Testis (tissue), 3 donors: ENCODE data around the gene SLC25A6. TPM values are rescaled to one million over a fixed set of nuclear protein-coding genes. Genes with fewer than 3 reads are reported as not detected.

Experiments
- DNase-seq: peaks from one replicate; pipeline ENCODE4 v3.0.0-alpha.2; 2019
- H3K27ac ChIP-seq, 2 donors: fragments of 200-600 bp; sonication (generic); one replicate each; pipeline ENCODE4 v1.5.1; 2019
- H3K27me3 ChIP-seq: fragments of 200-600 bp; sonication (generic); one replicate; pipeline ENCODE4 v1.5.1; 2019
- H3K36me3 ChIP-seq: fragments of 200-600 bp; sonication (generic); one replicate; pipeline ENCODE4 v1.5.1; 2017; ENCODE audit warnings: low read depth; ENCODE audit errors: missing control alignments
- H3K4me1 ChIP-seq: fragments of 200-600 bp; sonication (generic); one replicate; pipeline ENCODE4 v1.5.1; 2019
- H3K4me3 ChIP-seq, 2 donors: fragments of 200-600 bp; sonication (generic); one replicate each; pipeline ENCODE4 v1.5.1; 2017 to 2019
- H3K9me3 ChIP-seq: fragments of 200-600 bp; sonication (generic); one replicate; pipeline ENCODE4 v1.5.1; 2017
- CTCF ChIP-seq, 3 experiments: fragments of 450-650 bp in 2 of 3; fragments of 200-600 bp in 1 of 3; sonication (generic) in 1 of 3; IDR thresholded peaks; one replicate each; pipeline ENCODE4 v1.5.1; 2016 to 2019; ENCODE audit warnings: antibody characterized with exemption in 3 of 3, mild to moderate bottlenecking in 2 of 3, moderate library complexity in 1 of 3
- POLR2A ChIP-seq: fragments of 450-650 bp; IDR thresholded peaks from one replicate; pipeline ENCODE4 v1.6.1; 2017; ENCODE audit warnings: antibody characterized with exemption, mild to moderate bottlenecking, moderate library complexity
- WGBS, 2 donors: methylation state at CpG; one replicate each; pipeline ENCODE4 v1.1.5; 2018; 5-methylcytosine and 5-hydroxymethylcytosine counted together
- intact Hi-C: fragments of 100-400 bp; cut with DNase I; formaldehyde crosslinking; loops from one replicate; pipeline ENCODE4 v1.15.1; 2023; ENCODE audit warnings: low total_unique reads
- polyA plus RNA-seq: library from polyadenylated mRNA; stranded (reverse); fragments of 350-450 nt; fragmentation: Illumina TruSeq; extraction: RNeasy Lipid Tissue Mini Kit (QIAGEN cat#74804); gene quantifications from one replicate; pipeline ENCODE4 v1.2.3, GENCODE V29; 2014; ENCODE audit warnings: low read depth, low replicate concordance; ENCODE audit not compliant: insufficient read depth
- total RNA-seq, 2 donors: library from RNA; depleted of rRNA; stranded (reverse); fragments of >200 nt; gene quantifications; one replicate each; pipeline ENCODE4 v1.2.3, GENCODE V29; 2016

Gene SLC25A6
- total and polyA plus RNA-seq, 3 donors from 2014 or later = 157 to 293 (median 171) TPM

DNA sequence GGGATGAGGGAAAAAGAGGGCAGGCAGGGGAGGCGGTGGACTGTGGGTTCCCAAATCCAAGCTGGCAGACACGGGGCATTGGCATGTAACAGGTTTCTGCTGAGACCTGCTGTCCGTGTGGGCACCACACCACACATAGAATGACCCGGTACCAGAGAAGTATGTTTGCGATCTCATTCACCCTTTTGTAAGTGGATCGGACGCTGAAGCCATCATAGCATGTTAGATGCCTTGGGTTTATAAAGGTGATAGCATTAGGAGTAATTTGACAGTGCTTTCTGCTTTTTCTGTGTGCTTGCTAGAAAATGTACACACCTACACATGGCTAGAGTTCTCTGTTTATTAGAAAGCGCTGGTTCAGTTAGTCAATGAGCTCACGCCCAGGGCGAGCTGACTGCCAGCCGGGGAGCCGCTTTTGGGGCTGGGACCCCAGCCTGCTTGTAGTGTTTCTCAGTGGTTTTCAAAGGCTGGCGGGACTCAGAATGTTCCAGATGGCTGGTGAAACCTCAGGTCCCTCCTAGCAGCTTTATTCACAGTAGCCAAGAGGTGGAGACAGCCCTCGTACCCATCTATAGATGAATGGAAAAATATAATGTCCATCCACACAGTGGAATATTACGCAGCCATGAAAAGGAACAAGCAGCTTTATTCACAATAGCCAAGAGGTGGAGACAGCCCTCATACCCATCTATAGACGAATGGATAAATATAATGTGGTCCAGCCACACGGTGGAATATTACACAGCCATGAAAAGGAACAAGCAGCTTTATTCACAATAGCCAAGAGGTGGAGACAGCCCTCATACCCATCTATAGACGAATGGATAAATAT, 54.7 kb downstream of the SLC25A6 start:
- H3K27ac ChIP-seq = peak overlapping the region; percentile 56 to 78
- TF ChIP-seq CTCF (IDR thresholded peaks at IDR 0.05) = no peak
- TF ChIP-seq POLR2A = no peak
- WGBS, 2 donors = 57 to 62% methylated on average over 18 of the region's 18 CpGs
- H3K27me3 ChIP-seq = no peaks in the 10 kb centered on the region
- no peaks in the 10 kb centered on the region for H3K9me3 ChIP-seq
- peak overlapping the region; percentile 40 to 47 for H3K4me3 ChIP-seq
- peaks cover 5% of the 10 kb centered on the region for H3K4me1 ChIP-seq
- intact Hi-C loops = no loop called here
- no peak for DNase-seq
- no peaks in the 10 kb centered on the region for H3K36me3 ChIP-seq

DNA sequence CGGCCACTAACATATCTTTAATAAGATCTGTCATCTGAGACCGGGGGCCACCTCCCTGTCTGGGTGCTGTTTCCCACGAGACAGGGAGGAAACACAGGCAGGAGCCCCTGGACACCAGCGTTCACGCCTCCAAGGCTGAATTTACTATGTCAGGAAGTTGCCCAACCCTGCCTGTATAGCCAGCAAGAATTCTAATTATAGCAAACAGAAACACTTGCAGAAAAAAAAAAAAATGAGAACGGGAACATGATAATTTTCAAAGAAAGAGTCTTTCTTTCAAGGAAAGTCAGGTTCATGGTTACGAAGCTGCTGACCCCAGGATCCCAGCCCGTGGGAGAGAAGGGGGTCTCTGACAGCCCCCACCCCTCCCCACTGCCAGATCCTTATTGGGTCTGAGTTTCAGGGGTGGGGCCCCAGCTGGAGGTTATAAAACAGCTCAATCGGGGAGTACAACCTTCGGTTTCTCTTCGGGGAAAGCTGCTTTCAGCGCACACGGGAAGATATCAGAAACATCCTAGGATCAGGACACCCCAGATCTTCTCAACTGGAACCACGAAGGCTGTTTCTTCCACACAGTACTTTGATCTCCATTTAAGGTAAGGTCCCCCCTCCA, 55.5 kb downstream of the SLC25A6 start, which contains the start of gene IL3RA:
Gene IL3RA (plus strand): TSS at position 455 of the 613 bp plus-strand sequence. CDS start 4,981 bp downstream, outside the sequence.
- Histone ChIP-seq H3K27ac (peak within 1 kb of the TSS; percentile 56 to 78), H3K4me3 (peak within 1 kb of the TSS; percentile 40 to 47), H3K9me3 (no peaks in the 10 kb centered on the region), H3K27me3 (no peaks in the 10 kb centered on the region), H3K36me3 (no peaks in the 10 kb centered on the region), H3K4me1 (peaks cover 5% of the 10 kb centered on the region)
- DNase-seq = peak; percentile 65
- TF ChIP-seq CTCF (IDR thresholded peaks at IDR 0.05) = no peak
- no peak for TF ChIP-seq POLR2A
- WGBS, 2 donors = 20 to 21% methylated on average over 13 to 14 of the region's 14 CpGs
- intact Hi-C loops = no loop called here

Other genes starting within 250 kb of the SLC25A6 start
- gene CRLF2, start 179.5 kb downstream of the SLC25A6 start, total RNA-seq = under 1 TPM; 0.37 to 0.47 TPM
- not detected for gene CRLF2, start 179.5 kb downstream of the SLC25A6 start, polyA plus RNA-seq
- 1 to 10 TPM; 2.2 to 3.9 TPM for gene CSF2RA, start 123.3 kb downstream of the SLC25A6 start, total RNA-seq
- 3.1 TPM for gene CSF2RA, start 123.3 kb downstream of the SLC25A6 start, polyA plus RNA-seq
- 1 to 10 TPM; 4.6 to 5.5 TPM for gene IL3RA, start 55.3 kb downstream of the SLC25A6 start, total RNA-seq
- gene IL3RA, start 55.3 kb downstream of the SLC25A6 start, polyA plus RNA-seq = 3.4 TPM
- gene ASMTL, start 60.8 kb upstream of the SLC25A6 start, total RNA-seq = 10 to 100 TPM; 31.0 to 41.2 TPM
- 27.0 TPM for gene ASMTL, start 60.8 kb upstream of the SLC25A6 start, polyA plus RNA-seq
- under 1 TPM; 0.24 to 0.50 TPM for gene P2RY8, start 145.1 kb upstream of the SLC25A6 start, total RNA-seq
- 1.1 TPM for gene P2RY8, start 145.1 kb upstream of the SLC25A6 start, polyA plus RNA-seq
- gene AKAP17A, start 199.5 kb upstream of the SLC25A6 start, total RNA-seq = 100 to 1,000 TPM; 108 to 113 TPM
- 39.7 TPM for gene AKAP17A, start 199.5 kb upstream of the SLC25A6 start, polyA plus RNA-seq
- gene ASMT, start 222.9 kb upstream of the SLC25A6 start, total RNA-seq = under 1 TPM; 0.37 to 0.55 TPM
- not detected for gene ASMT, start 222.9 kb upstream of the SLC25A6 start, polyA plus RNA-seq